Suppressor macrophage (primary cell): Measurements from ENCODE around the gene POLR2C.

Experiments used
- DNase-seq, 4 experiments: peaks; one replicate each; pipeline ENCODE4 v3.0.0-alpha.2; 2020 to 2022

POLR2C gene

GRCh38 chr16:57504491-57504890 is 42.0 kb downstream of the POLR2C start:
- DNase-seq: no peak

DNA sequence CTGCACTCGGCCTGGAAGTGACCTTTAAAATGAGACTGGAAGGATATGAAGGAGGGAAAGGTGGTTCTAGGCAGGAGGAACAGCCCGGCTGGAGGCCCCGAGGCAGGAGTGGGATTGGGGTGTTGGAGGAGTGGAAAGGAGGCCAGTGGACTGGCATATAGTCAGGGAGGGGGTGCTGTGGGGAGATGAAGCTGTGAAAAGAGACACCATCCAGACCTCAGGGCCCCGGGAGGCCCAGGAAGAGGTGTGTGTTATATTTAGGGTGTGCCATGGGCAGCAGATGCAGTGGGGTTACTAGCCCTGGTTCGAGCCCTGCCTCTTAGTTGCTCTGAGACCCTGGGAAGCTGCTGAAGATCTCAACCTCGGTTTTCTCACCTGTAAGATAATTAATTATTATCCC is 42.7 kb downstream of the POLR2C start:
- DNase-seq: no peak

DNA sequence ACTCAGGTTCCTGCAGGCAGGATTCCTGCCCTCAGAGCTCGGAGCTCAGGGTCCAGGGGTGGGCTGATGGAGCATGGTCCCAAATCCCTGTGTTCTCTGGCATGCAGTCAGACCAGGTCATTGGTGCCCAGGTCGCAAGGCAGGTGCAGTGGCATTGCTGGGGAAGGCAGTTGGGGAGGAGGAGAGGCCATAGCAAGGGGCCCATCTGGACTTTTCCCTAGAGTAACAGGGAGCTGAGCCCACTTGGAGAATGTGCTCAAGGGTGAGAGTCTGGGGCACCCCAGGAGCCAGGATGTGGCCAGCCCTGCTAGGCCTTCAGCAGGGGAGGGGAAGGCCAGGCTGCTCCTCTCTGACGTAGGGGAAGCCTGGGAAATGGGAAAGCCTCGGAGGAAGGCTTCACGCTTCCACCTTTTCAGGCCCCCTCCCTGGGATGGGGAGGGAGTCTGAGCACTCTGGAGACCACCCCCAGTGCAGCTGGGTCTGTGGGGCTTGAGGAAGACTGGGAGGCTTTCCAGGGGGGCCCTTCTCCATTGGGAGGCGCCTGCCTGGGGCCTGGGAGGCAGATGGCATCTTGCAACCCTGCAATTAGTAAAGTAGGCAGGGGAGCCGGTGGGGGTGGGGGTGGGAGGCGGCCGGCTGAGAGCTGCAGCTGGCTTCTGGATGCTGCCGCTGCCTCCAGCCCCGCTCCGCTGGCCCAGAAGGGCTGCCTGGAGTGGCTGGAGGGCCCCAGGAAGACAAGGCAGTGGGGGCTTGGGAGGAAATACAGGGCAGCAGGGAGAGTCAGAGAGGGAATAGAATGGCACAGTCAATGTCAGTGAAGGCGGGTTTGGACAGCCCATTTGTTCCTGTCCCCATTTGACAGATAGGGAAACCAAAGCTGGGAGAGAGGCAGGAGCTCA is 44.9 kb downstream of the POLR2C start:
- DNase-seq: no peak

DNA sequence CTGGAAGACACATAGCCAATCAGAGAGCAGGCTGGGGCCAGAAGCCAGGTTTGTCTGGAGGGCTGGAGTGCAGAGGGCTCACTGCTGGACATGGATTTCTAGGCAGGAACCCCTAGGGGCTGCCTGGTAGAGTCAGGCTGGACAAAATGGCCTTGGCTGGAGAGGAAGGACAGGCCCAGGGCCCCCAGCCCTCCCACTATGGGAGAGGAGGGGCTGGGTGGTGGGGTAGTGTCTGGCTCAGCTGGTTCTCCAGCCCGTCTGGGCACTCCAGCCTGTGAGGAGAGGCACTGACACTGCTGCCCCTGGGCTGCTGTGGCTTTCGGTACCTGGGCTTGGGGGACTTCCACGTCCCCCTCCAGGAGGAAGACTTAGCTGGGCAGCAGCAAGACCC is 45.6 kb downstream of the POLR2C start:
- no peak for DNase-seq

DNA sequence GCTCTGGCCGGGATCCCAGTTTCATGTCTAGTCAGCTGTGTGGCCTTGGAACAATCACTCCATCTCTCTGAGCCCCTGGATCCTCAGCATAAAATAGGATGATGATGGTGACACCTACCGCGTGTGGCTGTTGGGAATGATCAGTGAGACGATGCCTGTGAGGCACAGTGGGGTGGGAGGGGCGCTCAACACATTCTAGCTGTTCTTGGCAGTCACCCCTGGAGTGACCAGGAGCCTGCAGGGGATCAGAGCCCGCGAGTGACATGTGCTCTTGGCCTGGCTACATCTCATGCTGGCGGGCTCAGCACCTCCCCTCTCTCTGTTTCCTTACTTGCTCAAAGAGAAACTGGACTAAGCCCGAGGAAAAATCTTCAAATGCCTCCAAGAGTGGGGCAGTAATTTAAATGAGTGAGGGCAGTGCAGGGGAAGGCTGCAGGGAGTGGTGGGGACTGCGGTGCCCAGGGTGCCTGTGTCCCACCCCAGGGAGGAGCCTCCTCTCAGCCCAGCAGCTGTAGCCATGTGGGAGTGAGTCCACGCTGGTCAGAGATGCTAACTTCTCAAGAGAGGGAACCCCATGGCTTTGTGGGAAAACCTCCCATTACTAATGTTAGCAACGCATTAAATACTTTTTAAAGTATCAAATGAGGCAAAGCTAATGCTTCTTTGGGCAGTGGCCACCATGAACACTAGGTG is 46.9 kb downstream of the POLR2C start:
- DNase-seq: no peak

GRCh38 chr16:57510016-57510871 is 47.8 kb downstream of the POLR2C start:
- DNase-seq: no peak

DNA sequence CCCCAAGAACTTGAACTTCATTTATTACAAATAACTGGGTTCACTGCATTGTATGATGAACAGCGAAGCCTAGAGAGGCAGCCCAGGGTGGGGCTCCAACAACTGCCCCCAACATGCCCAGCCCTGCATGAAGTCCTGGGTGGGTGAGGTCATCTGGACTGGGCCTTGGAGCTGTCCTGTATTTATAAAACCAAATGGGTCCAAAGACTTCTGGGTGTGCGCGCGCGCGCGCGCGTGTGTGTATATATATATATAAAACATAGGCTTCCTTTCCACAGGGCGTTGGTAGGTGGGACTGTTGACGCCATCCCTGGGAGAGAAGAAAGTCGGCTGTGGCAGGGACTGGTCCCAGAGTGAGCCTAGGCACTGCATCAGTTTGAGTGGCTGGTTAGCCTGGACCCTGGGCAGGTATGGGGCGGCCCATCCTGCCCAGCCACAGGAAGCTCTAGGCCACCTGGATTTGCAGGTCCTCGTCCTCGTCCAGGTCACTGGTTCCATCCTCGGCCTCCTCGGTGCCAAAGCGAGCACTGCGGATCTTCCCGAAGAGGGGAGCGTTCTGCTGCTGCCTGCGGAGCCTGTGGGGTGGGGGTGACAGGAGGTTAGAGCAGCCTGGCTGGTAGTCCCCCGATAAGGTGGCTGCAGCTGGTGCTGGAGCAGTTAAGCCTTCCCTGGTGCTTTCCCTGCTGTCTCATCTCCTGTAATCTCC is 50.0 kb downstream of the POLR2C start:
- DNase-seq: no peak

GRCh38 chr16:57513371-57514102 is 51.1 kb downstream of the POLR2C start:
- no peak for DNase-seq

DNA sequence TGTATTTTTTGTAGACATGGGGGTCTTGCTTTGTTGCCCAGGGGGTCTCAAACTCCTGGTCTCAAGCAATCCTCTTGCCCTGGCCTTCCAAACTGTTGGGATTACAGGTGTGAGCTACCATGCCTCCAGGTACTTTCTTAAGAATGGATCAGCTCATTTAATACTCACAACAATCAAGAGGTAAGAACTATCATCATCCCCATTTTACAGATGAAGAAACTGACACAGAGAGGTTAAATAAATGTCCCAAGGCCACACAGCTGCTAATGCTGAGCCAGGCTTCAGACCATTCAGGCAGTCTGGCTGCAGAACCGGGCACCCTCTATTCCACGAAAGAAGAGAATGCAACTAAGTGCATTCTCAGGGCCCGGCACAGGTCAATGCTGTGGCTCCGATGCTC is 51.9 kb downstream of the POLR2C start:
- no peak for DNase-seq

GRCh38 chr16:57514791-57515600 is 52.5 kb downstream of the POLR2C start:
- DNase-seq: no peak

GRCh38 chr16:57516176-57516725 is 53.8 kb downstream of the POLR2C start:
- no peak for DNase-seq

GRCh38 chr16:57516773-57517172 is 54.3 kb downstream of the POLR2C start:
- DNase-seq: no peak

GRCh38 chr16:57517397-57518367 is 55.2 kb downstream of the POLR2C start:
- DNase-seq: no peak

DNA sequence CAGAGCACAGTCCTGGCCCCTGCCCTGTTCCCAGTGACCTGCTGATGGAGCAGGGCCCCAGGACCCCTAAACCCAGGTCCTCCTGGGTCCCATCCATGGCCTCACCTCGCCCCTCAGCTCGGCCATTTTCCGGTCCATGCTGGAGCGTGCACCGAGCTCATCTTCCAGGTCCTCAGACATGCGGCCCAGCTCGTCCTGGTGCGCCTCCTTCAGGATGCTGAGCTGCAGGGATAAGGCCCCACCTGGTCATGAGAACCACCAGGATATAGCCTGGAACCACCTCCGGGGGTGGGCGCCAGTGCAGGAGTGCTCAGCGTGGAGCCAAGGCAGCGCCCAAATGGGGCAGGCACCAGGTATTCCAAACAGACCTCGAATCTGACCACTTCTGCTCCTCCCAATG is 56.0 kb downstream of the POLR2C start:
- no peak for DNase-seq

DNA sequence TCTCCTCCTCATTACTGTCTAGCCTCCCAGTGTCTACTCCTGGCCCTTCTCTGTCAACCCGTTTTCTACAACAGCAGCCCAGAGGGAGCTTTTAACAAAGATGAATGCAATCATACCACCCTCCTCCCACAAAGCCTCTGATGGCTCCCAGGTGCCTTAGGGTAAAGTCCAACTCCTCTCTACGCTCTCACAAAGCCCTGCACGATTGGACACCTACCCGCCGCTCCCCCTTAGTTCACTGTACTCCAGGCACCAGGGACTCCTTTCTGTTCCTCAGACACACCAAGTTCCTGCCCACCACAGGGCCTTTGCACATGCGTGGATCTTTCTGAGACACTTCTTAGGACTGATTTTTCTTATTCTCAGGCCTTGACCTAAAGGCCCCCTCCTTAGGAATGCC is 56.4 kb downstream of the POLR2C start:
- no peak for DNase-seq

GRCh38 chr16:57519796-57520360 is 57.4 kb downstream of the POLR2C start:
- DNase-seq: peak; percentile 75 to 88 (median 84)
